ENCODE results near the gene CHSY1.

The CHSY1 gene

DNA sequence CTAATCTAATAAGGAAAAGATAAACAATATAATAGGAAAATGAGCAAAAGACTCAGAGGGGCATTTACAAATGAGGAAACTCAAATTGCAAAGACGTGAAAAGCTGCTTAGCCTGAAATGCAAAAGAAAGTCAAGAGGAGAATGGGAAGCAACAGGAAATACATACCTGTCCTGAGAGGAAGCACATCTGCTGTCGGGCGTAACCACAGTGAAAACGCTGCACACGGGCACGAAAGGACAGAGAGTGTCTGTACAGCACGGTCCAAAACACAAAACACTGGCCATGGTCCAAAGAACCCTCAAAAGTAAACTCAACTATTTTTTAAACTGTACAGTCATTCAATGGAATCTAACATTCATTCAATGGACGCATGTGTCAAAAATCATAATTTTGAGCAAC, 100.6 kb downstream of the CHSY1 start:
- no peak overlapping the region for H2AFZ ChIP-seq (ENCODE audit: low read depth)
- H4K20me1 ChIP-seq (ENCODE audit: insufficient read depth): no peaks in the 10 kb centered on the region
- no peaks in the 10 kb centered on the region for H3K36me3 ChIP-seq (ENCODE audit: insufficient read depth)
- H3K4me3 ChIP-seq (IDR thresholded peaks at IDR 0.05; ENCODE audit: insufficient read depth, low read depth, low read length): no peak overlapping the region
- no peak overlapping the region for H3K4me2 ChIP-seq
- no peaks in the 10 kb centered on the region for H3K79me2 ChIP-seq (ENCODE audit: insufficient read depth, low read depth)
- H3K9ac ChIP-seq: no peak overlapping the region
- TF ChIP-seq, protein P1, sequence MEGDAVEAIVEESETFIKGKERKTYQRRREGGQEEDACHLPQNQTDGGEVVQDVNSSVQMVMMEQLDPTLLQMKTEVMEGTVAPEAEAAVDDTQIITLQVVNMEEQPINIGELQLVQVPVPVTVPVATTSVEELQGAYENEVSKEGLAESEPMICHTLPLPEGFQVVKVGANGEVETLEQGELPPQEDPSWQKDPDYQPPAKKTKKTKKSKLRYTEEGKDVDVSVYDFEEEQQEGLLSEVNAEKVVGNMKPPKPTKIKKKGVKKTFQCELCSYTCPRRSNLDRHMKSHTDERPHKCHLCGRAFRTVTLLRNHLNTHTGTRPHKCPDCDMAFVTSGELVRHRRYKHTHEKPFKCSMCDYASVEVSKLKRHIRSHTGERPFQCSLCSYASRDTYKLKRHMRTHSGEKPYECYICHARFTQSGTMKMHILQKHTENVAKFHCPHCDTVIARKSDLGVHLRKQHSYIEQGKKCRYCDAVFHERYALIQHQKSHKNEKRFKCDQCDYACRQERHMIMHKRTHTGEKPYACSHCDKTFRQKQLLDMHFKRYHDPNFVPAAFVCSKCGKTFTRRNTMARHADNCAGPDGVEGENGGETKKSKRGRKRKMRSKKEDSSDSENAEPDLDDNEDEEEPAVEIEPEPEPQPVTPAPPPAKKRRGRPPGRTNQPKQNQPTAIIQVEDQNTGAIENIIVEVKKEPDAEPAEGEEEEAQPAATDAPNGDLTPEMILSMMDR (conservative IDR thresholded peaks at IDR 0.05; ENCODE audit: low read depth, low read length): no peak
- no peak overlapping the region for H3K27ac ChIP-seq
- H3K4me1 ChIP-seq (ENCODE audit: low read depth, poor library complexity, severe bottlenecking): peaks cover 44% of the 10 kb centered on the region
- H3K27me3 ChIP-seq (ENCODE audit: insufficient read depth, low read depth): no peaks in the 10 kb centered on the region

DNA sequence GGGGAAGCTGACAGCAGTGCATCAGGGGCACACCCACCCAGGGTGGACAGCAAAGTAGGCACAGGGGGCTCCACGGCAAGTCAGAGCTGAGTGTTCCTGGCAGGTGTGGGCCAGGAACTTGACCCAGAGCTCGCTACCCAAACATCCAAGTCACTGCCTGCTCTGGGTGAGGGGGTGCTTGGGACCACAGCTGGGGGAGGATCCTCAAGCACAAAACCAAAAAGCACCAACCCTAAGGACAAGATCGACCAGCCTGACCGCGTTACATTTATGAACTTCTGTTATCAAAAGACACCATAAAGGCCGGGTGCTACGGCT, 101.2 kb downstream of the CHSY1 start:
- Histone ChIP-seq H3K36me3 (ENCODE audit: insufficient read depth) (no peaks in the 10 kb centered on the region), H3K9ac (no peak overlapping the region), H4K20me1 (ENCODE audit: insufficient read depth) (no peaks in the 10 kb centered on the region), H3K4me2 (no peak overlapping the region), H3K79me2 (ENCODE audit: insufficient read depth, low read depth) (no peaks in the 10 kb centered on the region), H3K4me1 (ENCODE audit: low read depth, poor library complexity, severe bottlenecking) (peaks cover 50% of the 10 kb centered on the region), H2AFZ (ENCODE audit: low read depth) (no peak overlapping the region), H3K4me3 (IDR thresholded peaks at IDR 0.05; ENCODE audit: insufficient read depth, low read depth, low read length) (no peak overlapping the region), H3K27ac (no peak overlapping the region), H3K27me3 (ENCODE audit: insufficient read depth, low read depth) (no peaks in the 10 kb centered on the region)
- TF ChIP-seq, protein P1 (conservative IDR thresholded peaks at IDR 0.05; ENCODE audit: low read depth, low read length): no peak

DNA sequence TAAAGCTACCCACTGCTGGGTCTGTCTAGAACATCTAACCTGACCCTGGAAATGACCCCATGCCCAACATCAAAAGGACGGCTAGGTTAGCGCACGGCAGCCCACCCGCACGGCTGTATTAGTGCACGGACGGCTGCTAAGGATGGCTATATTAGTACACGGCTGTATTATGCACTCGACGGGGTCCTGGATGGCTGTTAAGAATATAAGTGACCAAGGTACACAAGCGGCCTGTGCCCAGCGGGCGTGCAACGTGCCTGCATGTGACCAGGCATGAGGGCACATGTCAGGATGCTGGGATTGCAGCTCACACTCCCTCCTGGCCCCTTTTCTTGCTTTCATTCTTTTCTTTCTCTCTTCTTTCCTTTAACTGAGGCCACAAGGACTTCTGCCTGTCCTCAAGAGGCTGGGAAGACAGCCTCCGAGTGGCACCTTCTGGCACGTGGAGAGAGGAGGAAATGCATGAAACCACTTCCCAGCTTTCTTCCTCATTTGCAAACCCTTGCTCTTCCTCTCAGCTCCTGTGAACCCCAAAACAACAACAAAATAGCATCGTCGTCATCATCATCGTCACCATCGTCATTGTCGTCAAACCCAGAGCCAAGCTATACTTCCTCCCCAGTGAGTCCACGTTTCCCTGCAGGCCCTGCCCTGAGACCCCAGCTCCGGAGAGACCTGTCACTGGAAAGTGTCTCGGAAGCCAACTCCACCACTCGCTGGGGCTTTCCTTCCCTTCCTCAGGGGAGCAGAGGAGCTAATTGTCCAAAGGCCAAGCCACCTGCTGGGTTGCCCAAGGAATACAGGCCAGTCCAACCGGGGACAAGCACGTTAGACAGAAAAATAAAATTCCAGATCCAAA, 101.8 kb downstream of the CHSY1 start:
- Histone ChIP-seq H4K20me1 (ENCODE audit: insufficient read depth) (no peaks in the 10 kb centered on the region), H3K36me3 (ENCODE audit: insufficient read depth) (no peaks in the 10 kb centered on the region), H2AFZ (ENCODE audit: low read depth) (no peak overlapping the region), H3K79me2 (ENCODE audit: insufficient read depth, low read depth) (no peaks in the 10 kb centered on the region), H3K4me2 (no peak overlapping the region; the same call in 1 of the 2 replicates), H3K9ac (no peak overlapping the region), H3K4me3 (IDR thresholded peaks at IDR 0.05; ENCODE audit: insufficient read depth, low read depth, low read length) (no peak overlapping the region), H3K27ac (no peak overlapping the region), H3K4me1 (ENCODE audit: low read depth, poor library complexity, severe bottlenecking) (peaks cover 56% of the 10 kb centered on the region), H3K27me3 (ENCODE audit: insufficient read depth, low read depth) (no peaks in the 10 kb centered on the region)
- TF ChIP-seq, protein P1 (conservative IDR thresholded peaks at IDR 0.05; ENCODE audit: low read depth, low read length): no peak

DNA sequence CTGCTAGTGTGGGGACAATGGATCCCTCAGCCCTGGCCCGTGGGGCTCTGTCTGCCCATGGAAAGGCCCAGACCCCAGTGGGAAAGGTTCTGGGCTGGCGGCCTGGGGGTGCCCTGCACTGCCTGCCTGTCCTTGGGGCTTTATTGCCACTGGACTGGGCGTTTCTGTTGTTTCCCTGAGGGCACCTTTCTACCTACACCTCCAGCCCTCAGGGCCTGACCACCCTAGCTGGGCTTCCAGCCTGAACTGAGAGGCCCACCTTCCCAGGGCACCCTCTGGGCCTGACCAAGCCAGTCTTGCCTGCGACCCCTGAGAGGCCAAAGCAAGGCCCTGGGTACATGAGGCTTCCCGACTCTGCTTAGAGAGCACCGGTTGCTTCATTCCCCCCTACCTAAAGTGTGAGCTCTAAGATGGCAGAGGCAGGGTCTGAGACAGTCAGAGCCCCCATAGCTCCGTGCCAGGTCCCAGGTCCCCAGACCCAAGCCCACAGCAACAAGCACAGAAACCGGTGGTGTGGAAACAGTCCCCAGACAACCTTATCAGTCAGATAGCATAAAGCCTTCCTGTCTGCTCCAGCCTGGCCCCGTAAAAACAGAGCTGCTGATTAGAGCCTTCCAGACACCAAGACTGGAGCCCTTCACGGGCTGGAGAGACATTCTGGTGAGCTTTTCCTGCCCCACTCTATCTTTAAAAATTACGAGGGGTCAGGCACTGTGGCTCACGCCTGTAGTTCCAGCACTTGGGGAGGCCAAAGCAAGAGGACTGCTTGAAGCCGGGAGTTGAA, 102.8 kb downstream of the CHSY1 start:
- H3K9ac ChIP-seq: peak overlapping the region; percentile 19; the same call in 1 of the 2 replicates
- TF ChIP-seq, protein P1 (conservative IDR thresholded peaks at IDR 0.05; ENCODE audit: low read depth, low read length): no peak
- H3K27ac ChIP-seq: peak overlapping the region; percentile 78
- H4K20me1 ChIP-seq (ENCODE audit: insufficient read depth): no peaks in the 10 kb centered on the region
- no peaks in the 10 kb centered on the region for H3K36me3 ChIP-seq (ENCODE audit: insufficient read depth)
- H3K4me1 ChIP-seq (ENCODE audit: low read depth, poor library complexity, severe bottlenecking): peaks cover 60% of the 10 kb centered on the region
- H3K27me3 ChIP-seq (ENCODE audit: insufficient read depth, low read depth): no peaks in the 10 kb centered on the region
- peak overlapping the region; percentile 19; the same call in 1 of the 2 replicates for H2AFZ ChIP-seq (ENCODE audit: low read depth)
- no peaks in the 10 kb centered on the region for H3K79me2 ChIP-seq (ENCODE audit: insufficient read depth, low read depth)
- H3K4me2 ChIP-seq: peak overlapping the region; percentile 98
- no peak overlapping the region for H3K4me3 ChIP-seq (IDR thresholded peaks at IDR 0.05; ENCODE audit: insufficient read depth, low read depth, low read length)

Data from KMS-11 (cell line).